Retinal pigment epithelial cell (primary cell): ENCODE data around the gene MRPL54.
A peak's percentile ranks its signal among the peaks of the same experiment; 100 is the strongest.
"Not testable (repeated sequence)": the region's sequence is repeated elsewhere in the genome, so short reads cannot be mapped to it uniquely, and the experiment has no call there.

Experiments
- DNase-seq: peaks from one replicate; pipeline ENCODE4 v3.0.0-alpha.2; 2010; ENCODE audit warnings: low read depth
- H3K4me3 ChIP-seq: 2 replicates; pipeline ENCODE4 v1.5.1; 2011; ENCODE audit warnings: mild to moderate bottlenecking, low read length, control low read depth, moderate library complexity
- TF ChIP-seq, protein P1 (sequence below): conservative IDR thresholded peaks from 2 replicates; pipeline ENCODE4 v1.5.1; 2011; ENCODE audit warnings: low read depth, low read length, control low read depth, inconsistent platforms

The MRPL54 gene

DNA sequence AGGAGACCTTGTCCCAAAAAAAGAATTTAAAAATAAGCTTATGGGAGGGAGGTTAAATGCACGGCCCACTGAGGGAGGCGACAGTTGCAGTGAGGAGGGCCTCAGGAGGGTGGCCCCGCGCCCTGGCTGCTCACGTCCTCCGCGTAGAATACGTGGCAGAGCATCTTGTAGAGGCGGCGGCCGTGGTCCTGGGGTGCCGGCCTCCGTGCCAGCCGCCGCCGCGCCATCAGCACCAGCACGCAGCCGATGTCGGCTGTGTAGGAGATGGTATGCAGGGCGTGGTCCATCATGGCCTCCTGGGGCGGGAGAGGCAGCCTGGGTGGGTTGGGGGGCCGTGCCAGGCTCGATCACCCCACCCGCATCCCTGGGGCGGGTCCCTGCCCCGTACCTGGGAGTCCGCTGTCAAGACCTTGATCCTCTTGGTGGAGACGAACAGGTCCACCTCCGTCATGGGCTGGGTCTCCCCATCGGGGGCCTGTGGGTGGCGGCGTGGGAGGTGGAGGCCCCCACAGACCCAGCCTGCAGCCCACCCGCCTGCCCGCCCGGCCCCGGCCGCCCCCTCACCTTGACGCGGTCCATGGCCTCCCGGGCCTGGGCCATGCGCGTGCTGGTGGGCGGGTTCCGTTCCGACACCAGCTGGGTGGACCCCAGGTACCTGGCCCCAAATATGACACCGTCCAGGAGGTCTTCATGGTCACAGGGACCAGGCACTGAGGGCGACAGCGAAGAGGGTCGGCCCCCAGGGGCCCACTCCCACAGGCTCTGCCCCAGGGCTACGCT lies 8.7 kb upstream of the MRPL54 start:
- DNase-seq, result no peak
- no peak overlapping the region for H3K4me3 ChIP-seq
- TF ChIP-seq, protein P1, sequence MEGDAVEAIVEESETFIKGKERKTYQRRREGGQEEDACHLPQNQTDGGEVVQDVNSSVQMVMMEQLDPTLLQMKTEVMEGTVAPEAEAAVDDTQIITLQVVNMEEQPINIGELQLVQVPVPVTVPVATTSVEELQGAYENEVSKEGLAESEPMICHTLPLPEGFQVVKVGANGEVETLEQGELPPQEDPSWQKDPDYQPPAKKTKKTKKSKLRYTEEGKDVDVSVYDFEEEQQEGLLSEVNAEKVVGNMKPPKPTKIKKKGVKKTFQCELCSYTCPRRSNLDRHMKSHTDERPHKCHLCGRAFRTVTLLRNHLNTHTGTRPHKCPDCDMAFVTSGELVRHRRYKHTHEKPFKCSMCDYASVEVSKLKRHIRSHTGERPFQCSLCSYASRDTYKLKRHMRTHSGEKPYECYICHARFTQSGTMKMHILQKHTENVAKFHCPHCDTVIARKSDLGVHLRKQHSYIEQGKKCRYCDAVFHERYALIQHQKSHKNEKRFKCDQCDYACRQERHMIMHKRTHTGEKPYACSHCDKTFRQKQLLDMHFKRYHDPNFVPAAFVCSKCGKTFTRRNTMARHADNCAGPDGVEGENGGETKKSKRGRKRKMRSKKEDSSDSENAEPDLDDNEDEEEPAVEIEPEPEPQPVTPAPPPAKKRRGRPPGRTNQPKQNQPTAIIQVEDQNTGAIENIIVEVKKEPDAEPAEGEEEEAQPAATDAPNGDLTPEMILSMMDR, result no peak

DNA sequence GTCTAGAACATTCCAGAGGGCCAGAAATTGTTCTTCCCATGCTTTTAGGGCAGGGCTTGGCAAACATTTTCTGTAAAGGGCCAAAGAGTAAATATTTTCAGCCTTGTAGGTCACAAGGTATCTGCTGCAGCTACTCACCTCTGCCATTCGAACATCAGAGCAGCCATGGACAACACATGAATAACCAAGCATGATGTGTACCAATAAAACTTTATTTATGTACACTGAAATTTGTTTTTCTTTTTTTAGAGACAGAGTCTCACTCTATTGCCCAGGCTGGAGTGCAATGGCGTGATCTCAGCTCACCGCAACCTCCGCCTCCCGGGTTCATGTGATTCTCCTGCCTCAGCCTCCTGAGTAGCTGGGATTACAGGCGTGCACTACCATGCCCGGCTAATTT lies 4.8 kb upstream of the MRPL54 start:
- not testable (repeated sequence) for H3K4me3 ChIP-seq, DNase-seq

DNA sequence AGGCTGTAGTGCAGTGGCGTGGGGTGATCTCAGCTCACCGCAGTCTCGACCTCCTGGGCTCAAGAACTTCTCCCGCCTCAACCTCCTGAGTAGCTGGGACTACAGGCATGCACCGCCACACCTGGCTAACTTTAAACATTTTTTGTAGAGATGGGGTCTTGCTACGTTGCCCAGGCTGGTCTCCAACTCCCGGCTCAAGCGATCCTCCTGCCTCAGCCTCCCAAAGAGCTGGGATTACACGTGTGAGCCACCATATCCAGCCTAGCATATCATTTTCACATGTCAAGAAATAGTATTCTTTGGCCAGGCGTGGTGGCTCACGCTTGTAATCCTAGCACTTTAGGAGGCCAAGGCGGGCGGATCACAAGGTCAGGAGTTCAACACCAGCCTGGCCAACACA lies 4.2 kb upstream of the MRPL54 start:
- not testable (repeated sequence) for DNase-seq, H3K4me3 ChIP-seq

DNA sequence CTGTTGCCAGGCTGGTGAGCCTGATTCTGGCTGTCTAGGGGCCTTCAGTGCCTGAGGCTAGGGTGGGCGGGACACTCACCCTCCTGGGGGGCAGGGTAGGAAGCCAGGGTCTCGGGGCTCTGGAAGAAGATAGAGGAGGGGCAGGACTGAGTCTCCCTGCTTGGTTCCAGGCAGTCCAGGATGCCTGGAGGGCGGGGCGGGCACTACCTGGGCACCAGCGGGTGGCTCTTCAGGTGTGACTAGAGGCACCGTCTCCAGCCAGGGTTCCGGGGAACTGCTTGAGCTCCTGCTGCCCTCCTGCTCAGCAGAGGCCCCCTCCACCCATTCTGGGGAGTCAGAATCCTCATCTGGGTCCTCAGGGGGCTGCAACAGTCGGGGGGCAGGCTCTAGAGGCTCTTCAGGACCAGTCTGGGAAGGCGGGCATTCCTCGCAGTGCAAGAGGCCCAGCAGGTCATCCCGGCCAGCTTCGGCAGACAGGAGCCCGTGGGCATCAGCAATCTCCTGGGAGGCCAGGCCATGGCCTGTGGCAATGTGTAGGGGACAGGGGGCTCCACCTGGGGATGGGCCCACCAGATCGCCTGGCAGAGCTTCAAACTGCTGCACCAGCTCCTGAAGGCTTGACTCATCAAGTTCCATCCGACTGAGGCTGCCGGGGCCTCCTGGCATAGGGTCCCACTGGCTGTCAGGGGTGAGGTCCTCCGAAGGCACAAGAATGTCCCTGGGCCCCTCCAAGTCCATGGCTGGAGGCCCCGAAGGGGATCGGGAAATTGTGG lies 2.8 kb upstream of the MRPL54 start:
- TF ChIP-seq, protein P1, result no peak
- DNase-seq, result no peak
- no peak overlapping the region for H3K4me3 ChIP-seq

DNA sequence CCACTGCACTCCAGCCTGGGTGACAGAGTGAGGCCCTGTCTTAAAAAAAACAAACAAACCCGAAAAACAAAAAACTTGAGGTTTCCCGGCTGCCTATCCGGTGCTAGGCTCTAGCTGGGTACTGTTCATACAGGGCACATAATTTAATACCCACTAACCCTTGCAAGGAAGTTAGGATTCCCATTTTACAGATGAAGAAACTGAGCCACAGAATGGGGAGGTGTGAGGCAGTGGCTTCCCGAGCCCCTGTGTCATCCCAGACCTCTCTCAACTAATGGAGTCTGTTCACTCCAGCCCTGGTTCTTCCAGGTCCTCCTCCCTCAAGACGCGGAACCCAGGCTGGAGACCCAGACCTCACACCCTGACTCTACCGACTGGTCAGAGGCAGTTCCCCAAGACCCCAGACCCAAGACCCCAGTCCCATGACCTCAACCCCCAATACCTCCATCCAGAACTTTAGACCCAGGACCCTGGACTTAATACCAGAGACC lies 1.6 kb upstream of the MRPL54 start:
- TF ChIP-seq, protein P1, result no peak
- DNase-seq, result no peak
- peak overlapping the region; percentile 99 for H3K4me3 ChIP-seq

DNA sequence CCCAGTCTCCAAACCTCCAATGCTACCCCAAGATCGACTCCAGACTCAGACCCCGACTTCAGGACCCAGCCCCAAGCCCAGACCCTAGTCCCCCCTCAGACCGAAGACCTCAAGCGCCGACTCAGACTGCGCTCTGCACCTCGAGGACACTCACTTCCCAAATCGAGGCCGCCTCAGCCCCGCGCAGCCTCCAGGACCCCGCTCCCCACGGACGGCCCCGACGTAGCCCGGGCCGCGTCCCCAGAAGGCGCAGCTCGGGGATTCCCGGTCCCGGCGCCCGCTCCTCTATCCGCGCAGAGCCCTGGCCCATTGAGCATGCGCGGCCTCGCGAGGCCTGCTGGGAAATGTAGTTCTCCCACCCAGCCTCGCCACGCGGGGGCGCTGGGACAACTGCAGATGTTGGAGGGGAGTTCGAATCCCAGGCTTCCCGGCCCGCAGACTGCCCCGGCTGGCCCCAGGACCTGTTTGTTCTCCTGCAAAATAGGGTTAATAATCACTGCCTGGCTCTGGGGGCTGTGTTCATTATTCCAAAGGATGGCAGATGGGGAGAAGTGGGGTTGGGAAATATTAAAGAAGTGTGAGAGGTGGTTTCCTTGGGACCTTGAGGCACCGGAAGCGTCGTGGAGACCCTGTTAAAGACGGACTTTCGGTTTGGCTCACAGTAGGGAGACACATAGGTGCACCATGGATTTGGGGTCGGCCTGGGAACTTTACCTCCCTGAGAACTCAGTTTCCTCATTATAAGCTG lies 926 bp upstream of the MRPL54 start, which contains the start of gene APBA3:
Gene APBA3, minus strand, starts transcription at position 311 of the 748 bp plus-strand sequence. CDS start 1,428 bp downstream, outside the sequence.
- H3K4me3 ChIP-seq, result peak within 1 kb of the TSS; percentile 99
- TF ChIP-seq, protein P1, result peak; percentile 67
- DNase-seq, result peak; percentile 30

DNA sequence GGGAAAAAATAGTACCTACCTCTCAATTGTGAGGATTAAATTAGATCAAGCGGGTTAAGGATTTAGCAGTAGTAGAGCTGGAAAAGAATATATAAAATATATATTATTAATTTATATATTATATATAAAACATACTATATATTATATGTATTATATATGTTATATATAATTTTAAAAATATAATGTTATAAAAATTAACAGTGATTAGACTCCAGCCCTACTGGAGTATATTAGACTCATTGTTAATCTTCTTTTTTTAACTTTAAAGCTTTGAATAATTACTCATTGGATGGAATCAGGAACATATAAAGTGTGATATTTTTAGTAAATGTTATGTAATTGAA lies 380 bp upstream of the MRPL54 start:
- no peak for DNase-seq
- H3K4me3 ChIP-seq, result peak overlapping the region; percentile 89
- TF ChIP-seq, protein P1, result no peak
